ENCODE results near the gene CCDC40. TPM values are rescaled to one million over a fixed set of nuclear protein-coding genes. Genes with fewer than 3 reads are reported as not detected.

The CCDC40 gene
- total and polyA plus RNA-seq, 2 of the 13 experiments (the other 11 are each of a cell fraction or from before 2014, with no cell fraction given), result 4.1 to 5.5 TPM

- peak; percentile 17; the same call in 1 of the 2 replicates for TF ChIP-seq FOSL2 (CRISPR knock-in tag; IDR thresholded peaks at IDR 0.05)
- TF ChIP-seq HNF1B (CRISPR knock-in tag; IDR thresholded peaks at IDR 0.05), result 0 out of 2 replicates have a peak, but pooled peaks have one; percentile 32
- TF ChIP-seq ZNF550 (CRISPR knock-in tag; IDR thresholded peaks at IDR 0.05; ENCODE audit: borderline replicate concordance), result 0 out of 2 replicates have a peak, but pooled peaks have one; percentile 40
- 0 out of 2 replicates have a peak, but pooled peaks have one; percentile 14 for TF ChIP-seq BCL6 (CRISPR knock-in tag; IDR thresholded peaks at IDR 0.05)
- no peak for TF ChIP-seq ARID2 (CRISPR knock-in tag; IDR thresholded peaks at IDR 0.05; ENCODE audit: borderline replicate concordance)
- TF ChIP-seq MTA1 (CRISPR knock-in tag; IDR thresholded peaks at IDR 0.05; ENCODE audit: borderline replicate concordance), result peak; percentile 63; the same call in 1 of the 2 replicates
- TF ChIP-seq FOXC1 (CRISPR knock-in tag; IDR thresholded peaks at IDR 0.05; ENCODE audit: borderline replicate concordance), result peak; percentile 46; the same call in 1 of the 2 replicates
- no peak for TF ChIP-seq THAP7 (CRISPR knock-in tag; IDR thresholded peaks at IDR 0.05)
- no peak for TF ChIP-seq FOXA1 (IDR thresholded peaks at IDR 0.05)
- no peak; the same call in 1 of the 2 replicates for TF ChIP-seq FOXA1 (CRISPR knock-in tag; IDR thresholded peaks at IDR 0.05)
- no peak for TF ChIP-seq ZNF331 (CRISPR knock-in tag; IDR thresholded peaks at IDR 0.05)
- TF ChIP-seq SALL1 (CRISPR knock-in tag; IDR thresholded peaks at IDR 0.05), result 0 out of 2 replicates have a peak, but pooled peaks have one; percentile 15
- TF ChIP-seq EP300 (IDR thresholded peaks at IDR 0.05; ENCODE audit: low read depth in 2 of 2, low read length in 2 of 2), result peak in 1 of 2 experiments; percentile 14; a peak in 1 of 4 replicates
- no peak for TF ChIP-seq EP300 (CRISPR knock-in tag; IDR thresholded peaks at IDR 0.05; ENCODE audit: borderline replicate concordance)
- 0 out of 2 replicates have a peak, but pooled peaks have one; percentile 7 for TF ChIP-seq CTCF (CRISPR knock-in tag; IDR thresholded peaks at IDR 0.05)
- TF ChIP-seq SOX13 (IDR thresholded peaks at IDR 0.05), result no peak
- peak in 1 of 2 experiments; percentile 27; a peak in 1 of 4 replicates for TF ChIP-seq SOX13 (CRISPR knock-in tag; conservative IDR thresholded peaks at IDR 0.05 in 1 of 2, IDR thresholded peaks at IDR 0.05 in 1 of 2)
- TF ChIP-seq GLMP (CRISPR knock-in tag; IDR thresholded peaks at IDR 0.05; ENCODE audit: borderline replicate concordance), result no peak
- no peak for TF ChIP-seq MLXIP (CRISPR knock-in tag; IDR thresholded peaks at IDR 0.05; ENCODE audit: borderline replicate concordance)
- peak; percentile 84 for TF ChIP-seq HOXA3 (CRISPR knock-in tag; IDR thresholded peaks at IDR 0.05)
- peak; percentile 83; the same call in 1 of the 2 replicates for TF ChIP-seq GATAD2A (CRISPR knock-in tag; IDR thresholded peaks at IDR 0.05)
These were observed 33.6 kb upstream of the CCDC40 start (continued) for GRCh38 chr17:80002690-80003490.
